ENCODE data around the gene STK31.
"Not testable (repeated sequence)": the region's sequence is repeated elsewhere in the genome, so short reads cannot be mapped to it uniquely, and the experiment has no call there.

DNA sequence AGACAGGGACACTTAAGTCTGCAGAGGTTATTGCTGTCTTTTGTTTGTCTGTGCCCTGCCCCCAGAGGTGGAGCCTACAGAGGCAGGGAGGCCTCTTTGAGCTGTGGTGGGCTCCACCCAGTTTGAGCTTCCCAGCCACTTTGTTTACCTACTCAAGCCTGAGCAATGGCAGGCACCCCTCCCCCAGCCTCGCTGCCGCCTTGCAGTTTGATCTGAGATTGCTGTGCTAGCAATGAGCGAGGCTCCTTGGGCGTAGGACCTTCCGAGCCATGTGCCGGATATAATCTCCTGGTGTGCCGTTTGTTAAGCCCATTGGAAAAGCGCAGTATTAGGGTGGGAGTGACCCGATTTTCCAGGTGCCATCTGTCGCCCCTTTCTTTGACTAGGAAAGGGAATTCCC lies 118.1 kb downstream of the STK31 start:
- TF ChIP-seq, protein P1, sequence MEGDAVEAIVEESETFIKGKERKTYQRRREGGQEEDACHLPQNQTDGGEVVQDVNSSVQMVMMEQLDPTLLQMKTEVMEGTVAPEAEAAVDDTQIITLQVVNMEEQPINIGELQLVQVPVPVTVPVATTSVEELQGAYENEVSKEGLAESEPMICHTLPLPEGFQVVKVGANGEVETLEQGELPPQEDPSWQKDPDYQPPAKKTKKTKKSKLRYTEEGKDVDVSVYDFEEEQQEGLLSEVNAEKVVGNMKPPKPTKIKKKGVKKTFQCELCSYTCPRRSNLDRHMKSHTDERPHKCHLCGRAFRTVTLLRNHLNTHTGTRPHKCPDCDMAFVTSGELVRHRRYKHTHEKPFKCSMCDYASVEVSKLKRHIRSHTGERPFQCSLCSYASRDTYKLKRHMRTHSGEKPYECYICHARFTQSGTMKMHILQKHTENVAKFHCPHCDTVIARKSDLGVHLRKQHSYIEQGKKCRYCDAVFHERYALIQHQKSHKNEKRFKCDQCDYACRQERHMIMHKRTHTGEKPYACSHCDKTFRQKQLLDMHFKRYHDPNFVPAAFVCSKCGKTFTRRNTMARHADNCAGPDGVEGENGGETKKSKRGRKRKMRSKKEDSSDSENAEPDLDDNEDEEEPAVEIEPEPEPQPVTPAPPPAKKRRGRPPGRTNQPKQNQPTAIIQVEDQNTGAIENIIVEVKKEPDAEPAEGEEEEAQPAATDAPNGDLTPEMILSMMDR (IDR thresholded peaks at IDR 0.05; ENCODE audit: low read depth, low read length) = not testable (repeated sequence)
- not testable (repeated sequence) for TF ChIP-seq EZH2phosphoT487 (IDR thresholded peaks at IDR 0.05; ENCODE audit: low read depth)

All from OCI-LY3 (cell line).